Tibial nerve (tissue), 4 donors: ENCODE results near the gene TPP2. TPM values are rescaled to one million over a fixed set of nuclear protein-coding genes. Genes with fewer than 3 reads are reported as not detected.

ENCODE experiments used
- DNase-seq, 2 donors: peaks; one replicate each; pipeline ENCODE4 v3.0.0-alpha.2; 2019; ENCODE audit warnings: low spot score in 2 of 2
- H3K27ac ChIP-seq, 4 donors: fragments of 200-600 bp; sonication (generic) in 3 of 4; one replicate each; pipeline ENCODE4 v1.5.1; 2017 to 2019; ENCODE audit warnings: mild to moderate bottlenecking in 1 of 4
- H3K27me3 ChIP-seq, 2 donors: fragments of 200-600 bp; sonication (generic) in 1 of 2; one replicate each; pipeline versions ENCODE4 v1.5.1 to v1.6.0; 2017 to 2019
- H3K36me3 ChIP-seq, 3 donors: fragments of 200-600 bp; sonication (generic); one replicate each; pipeline ENCODE4 v1.5.1; 2018 to 2019
- H3K4me1 ChIP-seq, 4 donors: fragments of 200-600 bp; sonication (generic) in 3 of 4; one replicate each; pipeline ENCODE4 v1.5.1; 2017 to 2019
- H3K4me3 ChIP-seq, 4 donors: fragments of 200-600 bp; sonication (generic) in 3 of 4; one replicate each; pipeline ENCODE4 v1.5.1; 2017 to 2019; ENCODE audit warnings: mild to moderate bottlenecking in 1 of 4, moderate library complexity in 1 of 4
- H3K9me3 ChIP-seq, 4 donors: fragments of 200-600 bp; sonication (generic) in 3 of 4; one replicate each; pipeline ENCODE4 v1.5.1; 2017 to 2019
- CTCF ChIP-seq, 5 experiments: fragments of 200-600 bp in 3 of 5; fragments of 450-650 bp in 2 of 5; sonication (generic) in 3 of 5; IDR thresholded peaks; one replicate each; pipeline ENCODE4 v1.5.1; 2016 to 2019; ENCODE audit warnings: antibody characterized with exemption in 5 of 5, mild to moderate bottlenecking in 3 of 5, moderate library complexity in 2 of 5
- EP300 ChIP-seq, 2 donors: sonication (generic); formaldehyde crosslinking; IDR thresholded peaks; one replicate each; pipeline ENCODE4 v1.6.1; 2017; ENCODE audit warnings: antibody characterized with exemption in 2 of 2, mild to moderate bottlenecking in 1 of 2
- POLR2A ChIP-seq, 2 donors: fragments of 450-650 bp; IDR thresholded peaks; one replicate each; pipeline ENCODE4 v1.6.1; 2017; ENCODE audit warnings: antibody characterized with exemption in 2 of 2, mild to moderate bottlenecking in 2 of 2, moderate library complexity in 2 of 2
- WGBS, 2 donors: methylation state at CpG; one replicate each; pipeline ENCODE4 v1.1.5; 2018; 5-methylcytosine and 5-hydroxymethylcytosine counted together
- total RNA-seq, 4 donors: library from RNA; depleted of rRNA; stranded (reverse); fragments of >200 nt; gene quantifications; one replicate each; pipeline ENCODE4 v1.1.0, GENCODE V29; 2016

The TPP2 gene
- total RNA-seq, 4 donors from 2014 or later: 37.8 to 47.5 (median 43.9) TPM

- TF ChIP-seq CTCF (IDR thresholded peaks at IDR 0.05) (no peak), POLR2A (IDR thresholded peaks at IDR 0.05) (no peak), EP300 (IDR thresholded peaks at IDR 0.05) (no peak)
- Histone ChIP-seq H3K27me3 (no peaks in the 10 kb centered on the region), H3K4me1 (peaks cover 0 to 11% (median 0%) of the 10 kb centered on the region in 4 donors), H3K27ac (no peak overlapping the region), H3K4me3 (no peak overlapping the region), H3K9me3 (no peaks in the 10 kb centered on the region), H3K36me3 (peaks cover 0 to 74% (median 8%) of the 10 kb centered on the region in 3 donors)
- DNase-seq: no peak
- WGBS, 2 donors: 87 to 91% methylated on average over 4 of the region's 4 CpGs
These were observed 21.0 kb downstream of the TPP2 start for GRCh38 chr13:102617697-102618350.

- WGBS, 2 donors: 74 to 76% methylated on average over 6 of the region's 6 CpGs
- TF ChIP-seq CTCF (IDR thresholded peaks at IDR 0.05) (no peak), POLR2A (IDR thresholded peaks at IDR 0.05) (no peak), EP300 (IDR thresholded peaks at IDR 0.05) (no peak)
- Histone ChIP-seq H3K27ac (no peak overlapping the region), H3K36me3 (peaks cover 0 to 92% (median 8%) of the 10 kb centered on the region in 3 donors), H3K27me3 (no peaks in the 10 kb centered on the region), H3K4me1 (no peaks in the 10 kb centered on the region), H3K9me3 (no peaks in the 10 kb centered on the region), H3K4me3 (no peak overlapping the region)
- no peak for DNase-seq
These were observed 23.7 kb downstream of the TPP2 start for GRCh38 chr13:102620516-102620915.

- WGBS, 2 donors: 63 to 74% methylated on average over 1 of the region's 1 CpG
- Histone ChIP-seq H3K36me3 (peaks cover under 1 to 91% (median 5%) of the 10 kb centered on the region in 3 donors), H3K4me1 (no peaks in the 10 kb centered on the region), H3K27me3 (no peaks in the 10 kb centered on the region), H3K4me3 (no peak overlapping the region), H3K9me3 (no peaks in the 10 kb centered on the region), H3K27ac (no peak overlapping the region)
- TF ChIP-seq CTCF (IDR thresholded peaks at IDR 0.05) (no peak), POLR2A (IDR thresholded peaks at IDR 0.05) (no peak), EP300 (IDR thresholded peaks at IDR 0.05) (no peak)
- DNase-seq: no peak
These were observed 30.1 kb downstream of the TPP2 start for GRCh38 chr13:102626928-102627327.

- 83 to 85% methylated on average over 4 of the region's 4 CpGs for WGBS, 2 donors
- Histone ChIP-seq H3K36me3 (peaks cover 5 to 94% (median 8%) of the 10 kb centered on the region in 3 donors), H3K9me3 (no peaks in the 10 kb centered on the region), H3K4me1 (no peaks in the 10 kb centered on the region), H3K27ac (no peak overlapping the region), H3K4me3 (no peak overlapping the region), H3K27me3 (no peaks in the 10 kb centered on the region)
- no peak for TF ChIP-seq POLR2A (IDR thresholded peaks at IDR 0.05)
- no peak for TF ChIP-seq CTCF (IDR thresholded peaks at IDR 0.05)
- TF ChIP-seq EP300 (IDR thresholded peaks at IDR 0.05): no peak
- no peak for DNase-seq
These were observed 31.8 kb downstream of the TPP2 start for GRCh38 chr13:102628559-102628958.

GRCh38 chr13:102631198-102631597 lies 34.4 kb downstream of the TPP2 start:
- Histone ChIP-seq H3K27ac (no peak overlapping the region), H3K4me1 (no peaks in the 10 kb centered on the region), H3K4me3 (no peak overlapping the region), H3K36me3 (peaks cover 5 to 96% (median 8%) of the 10 kb centered on the region in 3 donors), H3K9me3 (no peaks in the 10 kb centered on the region), H3K27me3 (no peaks in the 10 kb centered on the region)
- 94 to 99% methylated on average over 2 of the region's 2 CpGs for WGBS, 2 donors
- no peak for DNase-seq
- TF ChIP-seq POLR2A (IDR thresholded peaks at IDR 0.05): no peak
- TF ChIP-seq CTCF (IDR thresholded peaks at IDR 0.05): no peak
- no peak for TF ChIP-seq EP300 (IDR thresholded peaks at IDR 0.05)
